ENCODE measurements around the gene IL10. TPM values are rescaled to one million over a fixed set of nuclear protein-coding genes. Genes with fewer than 3 reads are reported as not detected.
"Not testable (repeated sequence)": the region's sequence is repeated elsewhere in the genome, so short reads cannot be mapped to it uniquely, and the experiment has no call there.

The IL10 gene
- total RNA-seq, 1 donor from 2014 or later: 0.54 TPM

- intact Hi-C loops (cut with DNase I): no loop called here
- DNase-seq (ENCODE audit: missing footprints): peak; percentile 76
- ATAC-seq: peak; percentile 45
Measured at GRCh38 chr1:206770531-206771337, 1.6 kb downstream of the IL10 start, which contains the start of gene IL19. IL19 (plus strand) TSS chr1:206770773; CDS start chr1:206836663, 65,890 bp downstream.

- no peak for DNase-seq (ENCODE audit: missing footprints)
- ATAC-seq: no peak
- intact Hi-C loops (cut with DNase I): no loop called here
Measured at GRCh38 chr1:206769304-206769731, 3.0 kb downstream of the IL10 start.

- intact Hi-C loops (cut with DNase I): no loop called here
- DNase-seq (ENCODE audit: missing footprints) (no peak), ATAC-seq (no peak)
Measured at GRCh38 chr1:206768472-206769303, 3.6 kb downstream of the IL10 start.

GRCh38 chr1:206766251-206766856, 5.9 kb downstream of the IL10 start:
- ATAC-seq (peak; percentile 75), DNase-seq (ENCODE audit: missing footprints) (peak; percentile 82)

DNA sequence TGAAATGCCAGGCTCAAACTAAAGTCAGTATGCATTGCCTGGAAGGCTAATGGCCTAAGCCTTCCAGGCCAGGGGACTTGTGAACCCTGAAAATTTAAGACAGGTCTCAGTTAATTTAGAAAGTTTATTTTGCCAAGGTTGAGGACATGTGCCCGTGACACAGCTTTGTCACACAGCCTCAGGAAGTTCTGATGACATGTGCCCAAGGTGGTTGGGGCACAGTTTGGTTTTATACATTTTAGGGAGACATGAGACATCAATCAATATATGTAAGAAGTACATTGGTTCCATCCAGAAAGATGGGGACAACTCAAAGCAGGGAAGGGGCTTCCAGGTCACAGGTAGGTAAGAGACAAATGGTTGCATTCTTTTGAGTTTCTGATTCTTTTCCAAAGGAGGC, 6.5 kb downstream of the IL10 start:
- intact Hi-C loops (cut with DNase I); DNase-seq (ENCODE audit: missing footprints); ATAC-seq: not testable (repeated sequence)

More at GRCh38 chr1:206766251-206766856, 5.9 kb downstream of the IL10 start:
- intact Hi-C loops (cut with DNase I): no loop called here

DNA sequence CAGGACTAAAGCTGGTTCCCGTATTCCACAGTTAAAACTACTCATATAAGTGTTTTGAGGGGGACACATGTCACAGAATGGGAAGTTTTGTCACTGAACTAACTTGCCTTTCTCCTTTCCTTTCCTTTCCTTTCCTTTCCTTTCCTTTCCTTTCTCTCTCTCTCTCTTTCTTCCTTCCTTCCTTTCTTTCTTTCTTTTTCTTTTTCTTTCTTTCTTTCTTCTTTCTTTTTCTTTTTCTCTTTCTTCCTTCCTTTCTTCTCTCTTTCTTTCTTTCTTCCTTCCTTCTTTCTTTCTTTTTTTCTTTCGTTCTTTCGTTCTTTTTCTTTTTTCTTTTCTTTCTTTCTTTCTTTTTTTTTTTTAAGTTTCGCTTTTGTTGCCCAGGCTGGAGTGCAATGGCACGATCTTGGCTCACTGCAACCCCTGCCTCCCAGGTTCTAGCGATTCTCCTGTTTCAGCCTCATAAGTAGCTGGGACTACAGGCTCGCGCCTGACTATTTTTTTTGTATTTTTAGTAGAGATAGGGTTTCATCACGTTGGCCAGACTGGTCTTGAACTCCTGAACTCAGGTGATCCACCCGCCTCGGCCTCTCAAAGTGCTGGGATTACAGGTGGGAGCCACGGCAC, 9.4 kb downstream of the IL10 start:
- DNase-seq (ENCODE audit: missing footprints); intact Hi-C loops (cut with DNase I); ATAC-seq: not testable (repeated sequence)

- intact Hi-C loops (cut with DNase I): no loop called here
- DNase-seq (ENCODE audit: missing footprints): no peak
- no peak for ATAC-seq
Measured at GRCh38 chr1:206761159-206761768, 11.0 kb downstream of the IL10 start.

- intact Hi-C loops (cut with DNase I): no loop called here
- DNase-seq (ENCODE audit: missing footprints) (no peak), ATAC-seq (no peak)
Measured at GRCh38 chr1:206760590-206760989, 11.7 kb downstream of the IL10 start.

GRCh38 chr1:206757524-206758266, 14.6 kb downstream of the IL10 start:
- no peak for DNase-seq (ENCODE audit: missing footprints)
- ATAC-seq: no peak
- intact Hi-C loops (cut with DNase I): no loop called here

DNA sequence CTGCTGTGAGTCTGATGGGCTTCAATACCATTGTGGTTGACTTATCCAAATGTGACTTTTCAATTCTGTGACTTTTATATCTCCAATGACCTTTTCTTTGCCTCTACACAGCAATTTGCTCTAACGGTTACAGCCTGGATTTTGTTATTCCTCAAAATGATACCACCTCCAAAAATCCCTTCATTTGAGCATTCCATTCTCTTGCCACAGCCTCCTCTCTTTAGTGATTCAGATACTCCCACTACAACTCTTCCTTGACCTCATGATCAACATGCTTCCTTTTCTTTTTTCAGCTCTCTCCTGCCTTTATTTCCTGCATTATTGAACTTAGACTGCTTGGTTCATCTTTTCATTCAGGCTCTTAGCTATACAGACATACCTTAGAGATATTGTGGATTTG, 18.3 kb downstream of the IL10 start:
- no peak for ATAC-seq
- intact Hi-C loops (cut with DNase I): no loop called here

DNA sequence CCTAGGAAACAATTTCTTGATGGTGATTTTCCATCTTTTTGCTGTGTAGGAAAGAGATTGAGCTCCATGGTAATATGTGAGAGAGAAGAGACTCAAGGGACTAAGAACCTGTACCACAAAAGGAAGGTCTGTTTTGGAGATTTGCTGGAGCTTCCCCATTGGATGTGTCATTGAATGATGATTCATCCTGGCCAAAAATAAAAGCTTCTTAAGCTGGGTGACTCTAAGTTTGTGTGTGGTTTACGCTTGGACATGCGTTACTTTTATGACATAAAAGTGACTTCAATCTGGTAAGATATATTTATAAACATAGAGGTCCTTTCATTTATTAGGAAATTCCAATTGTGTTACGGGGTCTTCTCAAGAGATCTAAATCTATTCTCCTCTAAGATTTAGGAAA, 19.2 kb downstream of the IL10 start:
- intact Hi-C loops (cut with DNase I): no loop called here
- ATAC-seq (no peak), DNase-seq (ENCODE audit: missing footprints) (no peak)

More for the DNA sequence above, 18.3 kb downstream of the IL10 start:
- DNase-seq (ENCODE audit: missing footprints): no peak

DNA sequence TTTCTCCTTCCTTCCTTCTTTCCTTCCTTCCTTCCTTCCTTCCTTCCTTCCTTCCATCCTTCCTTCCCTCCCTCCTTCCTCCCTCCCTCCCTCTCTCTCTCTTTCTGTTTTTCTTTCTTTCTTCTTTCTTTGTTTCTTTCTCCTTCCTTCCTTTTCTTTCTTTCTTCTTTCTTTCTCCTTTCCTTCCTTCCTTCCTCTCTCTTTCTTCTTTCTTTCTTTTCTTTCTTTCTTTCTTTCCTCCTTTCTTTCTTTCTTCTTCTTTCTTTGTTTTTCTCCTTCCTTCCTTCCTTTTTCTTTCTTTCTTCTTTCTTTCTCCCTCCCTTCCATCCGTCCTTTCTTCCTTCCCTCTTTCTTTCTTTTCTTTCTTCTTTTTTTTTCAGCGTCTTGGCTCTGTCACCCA, 19.8 kb downstream of the IL10 start:
- ATAC-seq (no peak), DNase-seq (ENCODE audit: missing footprints) (no peak)
- intact Hi-C loops (cut with DNase I): no loop called here

DNA sequence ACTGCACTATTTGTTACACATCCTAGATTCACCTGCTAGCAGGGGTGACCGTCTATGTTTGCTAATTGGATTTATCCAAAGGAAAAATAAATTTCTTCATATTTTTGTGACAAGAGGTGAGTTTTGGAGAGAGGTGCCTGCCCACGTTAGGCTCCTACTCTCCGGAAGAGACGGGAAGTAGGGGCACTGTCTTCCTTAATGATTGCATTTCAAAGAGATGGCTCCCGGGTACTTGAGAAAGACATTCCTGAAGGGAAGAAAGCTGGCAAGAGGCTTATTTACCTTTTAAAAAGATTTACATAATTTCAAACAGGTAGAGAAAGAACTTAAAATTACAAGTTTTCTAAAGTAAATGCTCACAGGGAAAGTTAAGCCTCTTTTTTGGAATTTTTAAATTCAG, 20.4 kb downstream of the IL10 start:
- ATAC-seq: no peak
- intact Hi-C loops (cut with DNase I): no loop called here
- no peak for DNase-seq (ENCODE audit: missing footprints)

DNA sequence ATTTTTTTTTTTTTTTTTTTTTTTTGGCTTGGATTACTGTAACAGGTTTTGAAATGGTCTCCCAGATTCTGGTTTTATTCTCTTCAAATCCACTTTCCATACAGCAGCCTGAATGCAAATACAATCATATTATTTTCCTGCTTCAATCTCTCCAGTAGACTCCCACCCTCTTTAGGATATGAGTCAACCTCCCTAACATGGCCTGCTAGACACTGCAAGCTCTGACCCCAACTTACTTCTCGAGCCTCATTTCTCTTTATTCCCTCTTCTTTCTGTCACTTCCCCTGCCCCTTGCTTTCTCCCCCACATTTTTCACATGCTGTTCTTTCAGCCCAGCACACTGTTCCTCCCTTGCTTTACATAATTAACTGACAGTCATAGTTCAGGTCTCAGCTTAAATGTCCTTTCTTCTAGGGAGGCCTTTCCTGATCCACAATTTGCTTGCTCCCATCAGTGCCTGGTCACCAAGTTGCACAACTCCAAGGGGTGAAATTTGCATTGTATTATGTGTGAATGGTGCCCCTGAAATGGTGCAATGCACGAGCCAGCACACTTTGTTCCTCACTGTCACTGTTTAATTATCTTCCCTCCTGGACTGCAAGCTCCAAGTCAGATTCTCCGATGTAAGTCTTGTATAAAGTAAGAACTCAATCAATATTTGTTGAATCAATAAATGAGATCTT, 23.8 kb downstream of the IL10 start:
- ATAC-seq (no peak), DNase-seq (ENCODE audit: missing footprints) (no peak)
- intact Hi-C loops (cut with DNase I): no loop called here

GRCh38 chr1:206745301-206745700, 27.0 kb downstream of the IL10 start:
- no peak for DNase-seq (ENCODE audit: missing footprints)
- intact Hi-C loops (cut with DNase I): no loop called here
- no peak for ATAC-seq

DNA sequence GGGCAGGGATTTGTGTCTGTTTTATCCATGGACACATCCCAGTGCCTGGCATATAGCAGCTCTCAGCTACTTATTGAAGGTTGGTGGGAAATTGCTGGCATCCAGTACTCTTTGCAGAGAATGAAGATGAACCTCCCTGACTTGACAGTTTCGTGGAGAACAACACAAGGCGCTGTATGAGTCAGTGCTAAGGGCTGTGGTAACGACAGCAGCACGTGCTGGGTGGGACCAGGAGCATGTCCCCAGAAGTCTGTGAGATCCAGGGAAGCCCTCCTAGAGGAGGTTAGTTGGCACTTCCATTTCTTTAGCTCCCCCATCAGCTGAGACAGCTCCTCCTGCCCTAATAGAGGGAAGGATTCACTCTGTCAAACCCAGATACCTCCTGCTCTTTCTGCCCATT, 27.6 kb downstream of the IL10 start:
- intact Hi-C loops (cut with DNase I): no loop called here
- ATAC-seq (no peak), DNase-seq (ENCODE audit: missing footprints) (no peak)

- ATAC-seq (no peak), DNase-seq (ENCODE audit: missing footprints) (no peak)
- intact Hi-C loops (cut with DNase I): no loop called here
Measured at GRCh38 chr1:206742719-206743383, 29.4 kb downstream of the IL10 start.

Measured in Right ventricle myocardium inferior (tissue), 1 donor.